GM03348 (cell line): ENCODE measurements around the gene ALOX5.
"Not testable (repeated sequence)": the region's sequence is repeated elsewhere in the genome, so short reads cannot be mapped to it uniquely, and the experiment has no call there.

Source experiments
- DNase-seq: peaks from one replicate; pipeline ENCODE4 v3.0.0; 2012; ENCODE audit warnings: low spot score

The ALOX5 gene

DNA sequence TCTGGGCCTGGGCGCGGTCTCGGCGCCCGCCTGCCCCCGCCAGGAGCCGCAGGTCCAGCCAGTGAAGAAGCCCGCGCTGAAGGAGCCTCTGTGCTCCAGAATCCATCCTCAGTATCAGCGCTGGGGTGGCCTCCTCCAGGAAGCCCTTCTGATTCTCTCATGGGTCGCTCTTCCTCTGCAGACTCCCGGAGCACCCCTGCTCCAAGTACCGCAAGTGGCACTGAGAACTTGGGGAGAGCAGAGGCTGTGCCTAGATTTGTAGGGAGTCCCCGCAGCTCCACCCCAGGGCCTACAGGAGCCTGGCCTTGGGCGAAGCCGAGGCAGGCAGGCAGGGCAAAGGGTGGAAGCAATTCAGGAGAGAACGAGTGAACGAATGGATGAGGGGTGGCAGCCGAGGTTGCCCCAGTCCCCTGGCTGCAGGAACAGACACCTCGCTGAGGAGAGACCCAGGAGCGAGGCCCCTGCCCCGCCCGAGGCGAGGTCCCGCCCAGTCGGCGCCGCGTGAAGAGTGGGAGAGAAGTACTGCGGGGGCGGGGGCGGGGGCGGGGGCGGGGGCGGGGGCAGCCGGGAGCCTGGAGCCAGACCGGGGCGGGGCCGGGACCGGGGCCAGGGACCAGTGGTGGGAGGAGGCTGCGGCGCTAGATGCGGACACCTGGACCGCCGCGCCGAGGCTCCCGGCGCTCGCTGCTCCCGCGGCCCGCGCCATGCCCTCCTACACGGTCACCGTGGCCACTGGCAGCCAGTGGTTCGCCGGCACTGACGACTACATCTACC is at the start of gene ALOX5:
Gene ALOX5, plus strand, starts transcription at position 641 of the 774 bp plus-strand sequence. Its CDS starts 64 bp downstream, at position 705.
- no peak for DNase-seq

DNA sequence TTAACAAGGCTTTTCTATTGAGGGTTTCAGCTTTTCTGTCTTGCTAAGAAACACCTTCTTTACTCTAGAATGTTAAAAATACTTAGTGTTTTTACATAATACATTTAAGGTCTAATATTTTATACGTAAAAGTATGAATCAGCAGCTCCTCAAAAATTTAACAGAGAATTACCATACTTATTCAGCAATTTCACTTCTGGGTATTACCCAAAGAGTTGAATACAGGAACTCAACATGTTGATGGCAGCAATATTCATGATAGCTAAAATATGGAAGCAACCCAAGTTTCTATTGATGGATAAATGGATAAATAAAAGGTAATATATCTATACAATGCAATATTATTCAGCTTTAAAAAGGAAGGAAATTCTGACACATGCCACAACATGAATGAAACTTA is 48.9 kb upstream of the ALOX5 start:
- no peak for DNase-seq

DNA sequence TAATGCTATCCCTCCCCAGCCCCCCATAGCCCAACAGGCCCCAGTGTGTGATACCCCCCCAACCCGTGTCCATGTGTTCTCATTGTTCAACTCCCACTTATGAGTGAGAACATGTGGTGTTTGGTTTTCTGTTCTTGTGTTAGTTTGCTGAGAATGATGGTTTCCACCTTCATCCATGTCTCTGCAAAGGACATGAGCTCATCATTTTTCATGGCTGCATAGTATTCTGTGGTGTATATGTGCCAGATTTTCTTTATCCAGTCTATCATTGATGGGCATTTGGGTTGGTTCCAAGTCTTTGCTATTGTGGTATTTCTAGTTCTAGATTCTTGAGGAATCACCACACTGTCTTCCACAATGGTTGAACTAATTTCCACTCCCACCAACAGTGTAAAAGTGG is 47.2 kb upstream of the ALOX5 start:
- DNase-seq: not testable (repeated sequence)

DNA sequence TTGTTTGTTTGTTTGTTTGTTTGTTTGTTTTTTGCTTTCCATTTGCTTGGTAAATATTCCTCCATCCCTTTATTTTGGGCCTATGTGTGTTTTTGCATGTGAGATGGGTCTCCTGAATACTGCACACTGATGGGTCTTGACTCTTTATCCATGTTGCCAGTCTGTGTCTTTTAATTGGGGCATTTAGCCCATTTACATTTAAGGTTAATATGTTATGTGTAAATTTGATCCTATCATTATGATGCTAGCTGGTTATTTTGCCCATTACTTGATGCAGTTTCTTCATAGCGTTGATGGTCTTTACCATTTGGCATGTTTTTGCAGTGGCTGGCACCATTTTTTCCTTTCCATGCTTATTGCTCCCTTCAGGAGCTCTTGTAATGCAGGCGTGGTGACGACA is 42.2 kb upstream of the ALOX5 start:
- DNase-seq: not testable (repeated sequence)

DNA sequence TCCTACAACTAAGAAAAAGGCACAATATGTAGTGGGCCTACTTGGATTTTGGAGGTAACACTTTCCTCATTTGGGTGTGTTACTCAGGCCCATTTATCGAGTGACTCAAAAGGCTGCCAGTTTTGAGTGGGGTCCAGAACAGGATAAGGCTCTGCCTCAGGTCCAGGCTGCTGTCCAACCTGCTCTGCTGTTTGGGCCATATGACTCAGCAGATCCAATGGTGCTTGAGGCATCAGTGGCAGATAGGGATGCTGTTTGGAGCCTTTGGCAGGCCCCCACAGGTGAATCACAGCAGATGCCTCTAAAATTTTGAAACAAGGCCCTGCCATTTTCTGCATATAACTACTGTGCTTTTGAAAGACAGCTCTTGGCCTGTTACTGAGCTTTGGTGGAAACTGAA is 34.1 kb upstream of the ALOX5 start:
- no peak for DNase-seq

DNA sequence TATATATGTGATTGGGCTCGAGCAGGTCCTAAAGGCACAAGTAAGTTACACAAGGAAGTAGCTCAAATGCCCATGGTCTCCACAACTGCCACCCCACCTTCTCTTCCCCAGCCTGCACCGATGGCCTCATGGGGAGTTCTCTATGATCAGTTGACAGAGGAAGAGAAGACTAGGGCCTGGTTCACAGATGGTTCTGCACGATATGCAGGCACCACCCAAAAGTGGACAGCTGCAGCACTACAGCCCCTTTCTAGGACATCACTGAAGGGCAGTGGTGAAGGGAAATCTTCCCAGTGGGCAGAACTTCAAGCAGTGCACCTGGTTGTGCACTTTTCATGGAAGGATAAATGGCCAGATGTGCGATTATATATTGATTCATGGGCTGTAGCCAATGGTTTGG is 33.6 kb upstream of the ALOX5 start:
- not testable (repeated sequence) for DNase-seq

DNA sequence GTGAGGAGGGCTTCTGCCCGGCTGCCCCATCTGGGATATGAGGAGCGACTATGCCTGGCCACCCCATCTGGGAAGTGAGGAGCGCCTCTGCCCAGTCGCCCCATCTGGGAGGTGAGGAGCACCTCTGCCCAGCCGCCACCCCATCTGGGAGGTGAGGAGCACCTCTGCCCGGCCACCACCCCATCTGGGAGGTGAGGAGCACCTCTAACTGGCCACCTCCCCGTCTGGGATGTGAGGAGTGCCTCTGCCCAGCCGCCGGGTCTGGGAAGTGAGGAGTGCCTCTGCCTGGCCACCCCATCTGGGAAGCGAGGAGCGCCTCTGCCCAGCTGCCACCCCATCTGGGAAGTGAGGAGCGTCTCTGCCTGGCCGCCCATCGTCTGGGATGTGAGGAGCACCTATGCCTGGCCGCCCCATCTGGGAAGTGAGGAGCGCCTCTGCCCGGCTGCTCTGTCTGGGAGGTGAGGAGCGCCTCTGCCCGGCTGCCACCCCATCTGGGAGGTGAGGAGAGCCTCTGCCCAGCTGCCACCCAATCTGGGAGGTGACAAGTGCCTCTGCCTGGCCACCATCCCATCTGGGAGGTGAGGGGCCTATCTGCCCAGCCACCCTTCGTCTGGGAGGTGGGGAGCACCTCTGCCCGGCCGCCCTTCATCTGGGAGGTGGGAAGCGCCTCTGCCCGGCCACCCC is 27.2 kb upstream of the ALOX5 start:
- not testable (repeated sequence) for DNase-seq

DNA sequence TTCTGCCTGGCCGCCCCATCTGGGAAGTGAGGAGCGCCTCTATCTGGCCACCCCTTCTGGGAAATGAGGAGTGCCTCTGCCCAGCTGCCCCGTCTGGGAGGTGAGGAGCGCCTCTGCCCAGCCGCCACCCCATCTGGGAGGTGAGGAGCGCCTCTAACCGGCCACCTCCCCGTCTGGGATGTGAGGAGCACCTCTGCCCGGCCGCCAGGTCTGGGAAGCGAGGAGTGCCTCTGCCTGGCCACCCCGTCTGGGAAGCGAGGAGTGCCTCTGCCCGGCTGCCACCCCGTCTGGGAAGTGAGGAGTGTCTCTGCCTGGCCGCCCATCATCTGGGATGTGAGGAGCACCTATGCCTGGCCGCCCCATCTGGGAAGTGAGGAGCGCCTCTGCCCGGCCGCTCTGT is 26.6 kb upstream of the ALOX5 start:
- DNase-seq: not testable (repeated sequence)

DNA sequence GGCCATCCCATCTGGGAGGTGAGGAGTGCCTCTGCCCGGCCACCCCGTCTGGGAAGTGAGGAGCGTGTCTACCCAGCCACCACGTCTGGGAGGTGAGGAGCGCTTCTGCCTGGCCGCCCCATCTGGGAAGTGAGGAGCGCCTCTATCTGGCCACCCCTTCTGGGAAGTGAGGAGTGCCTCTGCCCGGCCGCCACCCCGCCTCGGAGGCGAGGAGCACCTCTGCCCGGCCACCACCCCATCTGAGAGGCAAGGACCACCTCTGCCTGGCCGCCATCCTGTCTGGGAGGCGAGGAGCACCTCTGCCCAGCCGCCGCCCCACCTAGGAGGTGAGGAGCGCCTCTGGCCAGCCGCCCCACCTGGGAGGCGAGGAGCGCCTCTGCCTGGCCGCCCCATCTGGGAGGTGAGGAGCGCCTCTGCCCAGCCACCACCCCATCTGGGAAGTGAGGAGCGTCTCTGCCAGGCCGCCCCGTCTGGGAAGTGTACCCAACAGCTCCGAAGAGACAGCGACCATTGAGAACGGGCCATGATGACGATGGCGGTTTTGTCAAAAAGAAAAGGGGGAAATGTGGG is 25.7 kb upstream of the ALOX5 start:
- not testable (repeated sequence) for DNase-seq

DNA sequence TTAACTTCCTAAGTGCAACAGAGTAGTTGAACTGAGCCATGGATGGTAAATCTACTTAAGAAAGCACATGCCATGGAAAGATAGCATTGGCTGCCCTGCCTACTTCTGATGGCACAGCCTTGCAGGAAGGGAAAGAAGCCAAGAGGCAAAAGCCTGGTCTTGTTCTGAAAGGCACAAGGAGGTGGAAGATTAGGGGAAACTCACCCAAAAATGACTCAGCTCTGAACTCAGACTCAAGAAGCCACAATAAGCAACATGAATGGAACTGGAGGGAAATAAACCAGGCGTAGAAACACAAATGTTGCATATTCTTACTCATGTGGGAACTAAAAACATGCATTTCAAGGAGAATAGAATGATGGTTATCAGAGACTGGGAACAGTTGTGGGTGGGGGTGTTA is 20.8 kb upstream of the ALOX5 start:
- no peak for DNase-seq

DNA sequence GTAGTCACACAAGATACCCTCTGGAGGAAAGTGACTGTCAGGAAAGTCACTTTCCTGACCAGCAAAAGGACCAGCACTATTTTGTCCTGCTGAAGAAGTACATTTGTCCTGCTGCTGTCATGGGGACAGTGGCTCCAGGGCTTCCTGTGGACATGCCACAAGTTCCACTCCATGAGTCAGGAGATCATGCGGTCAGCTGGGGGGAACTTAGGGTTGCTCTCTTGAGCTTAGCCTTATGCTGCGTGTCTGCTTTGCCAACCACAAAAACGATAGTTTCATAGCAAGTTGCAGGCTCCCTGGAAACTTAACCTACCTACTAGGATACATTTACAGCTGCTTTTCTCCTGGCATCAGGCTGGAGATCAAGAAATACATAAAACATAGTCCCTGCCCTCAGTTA is 19.8 kb upstream of the ALOX5 start:
- no peak for DNase-seq

DNA sequence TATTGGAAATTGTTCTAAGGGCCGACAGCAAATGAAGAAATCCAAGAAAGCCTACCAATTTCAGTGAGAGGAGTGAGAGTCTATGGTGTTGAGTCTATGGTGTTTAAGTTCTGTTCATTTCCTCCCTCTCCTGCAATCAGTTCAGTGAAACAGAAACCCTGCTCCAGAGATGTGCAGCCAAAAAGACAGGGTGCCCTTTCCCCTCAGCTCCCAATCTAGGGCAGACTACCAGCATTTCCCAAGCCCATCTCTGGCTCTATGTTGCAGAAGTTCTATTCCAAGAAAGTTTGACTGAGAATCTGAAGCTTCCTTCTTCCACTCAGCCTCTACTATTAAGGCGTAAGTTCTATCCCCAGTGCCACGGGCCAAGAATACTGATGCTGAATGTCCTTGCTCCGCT is 18.5 kb upstream of the ALOX5 start:
- DNase-seq: no peak

DNA sequence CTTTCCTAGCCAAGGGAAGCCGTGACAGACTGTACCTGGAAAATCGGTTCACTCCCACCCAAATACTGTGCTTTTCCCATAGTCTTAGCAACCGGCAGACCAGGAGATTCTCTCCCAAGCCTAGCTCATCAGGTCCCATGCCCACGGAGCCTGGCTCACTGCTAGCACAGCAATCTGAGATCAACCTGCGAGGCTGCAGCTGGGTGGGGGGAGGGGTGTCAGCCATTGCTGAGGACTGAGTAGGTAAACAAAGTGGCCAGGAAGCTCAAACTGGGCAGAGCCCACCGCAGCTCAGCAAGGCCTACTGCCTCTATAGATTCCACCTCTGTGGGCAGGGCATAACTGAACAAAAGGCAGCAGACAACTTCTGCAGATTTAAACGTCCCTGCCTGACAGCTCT is 15.1 kb upstream of the ALOX5 start:
- not testable (repeated sequence) for DNase-seq

DNA sequence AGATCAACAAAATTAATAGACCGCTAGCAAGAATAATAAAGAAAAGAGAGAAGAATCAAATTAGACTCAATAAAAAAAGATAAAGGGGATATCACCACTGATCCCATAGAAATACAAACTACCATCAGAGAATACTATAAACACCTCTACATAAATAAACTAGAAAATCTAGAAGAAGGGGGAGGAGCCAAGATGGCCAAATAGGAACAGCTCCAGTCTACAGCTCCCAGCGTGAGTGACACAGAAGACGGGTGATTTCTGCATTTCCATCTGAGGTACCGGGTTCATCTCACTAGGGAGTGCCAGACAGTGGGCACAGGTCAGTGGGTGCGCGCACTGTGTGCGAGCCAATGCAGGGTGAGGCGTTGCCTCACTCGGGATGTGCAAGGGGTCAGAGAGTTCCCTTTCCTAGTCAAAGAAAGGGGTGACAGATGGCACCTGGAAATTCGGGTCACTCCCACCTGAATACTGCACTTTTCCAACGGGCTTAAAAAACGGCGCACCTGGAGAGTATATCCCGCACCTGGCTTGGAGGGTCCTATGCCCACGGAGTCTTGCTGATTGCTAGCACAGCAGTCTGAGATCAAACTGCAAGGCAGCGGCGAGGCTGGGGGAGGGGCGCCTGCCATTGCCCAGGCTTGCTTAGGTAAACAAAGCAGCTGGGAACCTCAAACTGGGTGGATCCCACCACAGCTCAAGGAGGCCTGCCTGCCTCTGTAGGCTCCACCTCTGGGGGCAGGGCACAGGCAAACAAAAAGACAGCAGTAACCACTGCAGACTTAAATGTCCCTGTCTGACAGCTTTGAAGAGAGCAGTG is 11.8 kb upstream of the ALOX5 start:
- DNase-seq: not testable (repeated sequence)

DNA sequence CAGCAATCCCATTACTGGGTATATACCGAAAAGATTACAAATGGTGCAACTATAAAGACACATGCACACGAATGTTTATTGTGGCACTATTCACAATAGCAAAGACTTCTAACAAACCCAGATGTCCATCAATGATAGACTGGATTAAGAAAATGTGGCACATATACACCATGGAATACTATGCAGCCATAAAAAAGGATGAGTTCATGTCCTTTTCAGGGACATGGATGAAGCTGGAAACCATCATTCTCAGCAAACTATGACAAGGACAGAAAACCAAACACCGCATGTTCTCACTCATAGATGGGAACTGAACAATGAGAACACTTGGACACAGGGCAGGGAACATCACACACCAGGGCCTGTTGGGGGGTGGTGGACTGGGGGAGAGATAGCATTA is 6.4 kb upstream of the ALOX5 start:
- not testable (repeated sequence) for DNase-seq

DNA sequence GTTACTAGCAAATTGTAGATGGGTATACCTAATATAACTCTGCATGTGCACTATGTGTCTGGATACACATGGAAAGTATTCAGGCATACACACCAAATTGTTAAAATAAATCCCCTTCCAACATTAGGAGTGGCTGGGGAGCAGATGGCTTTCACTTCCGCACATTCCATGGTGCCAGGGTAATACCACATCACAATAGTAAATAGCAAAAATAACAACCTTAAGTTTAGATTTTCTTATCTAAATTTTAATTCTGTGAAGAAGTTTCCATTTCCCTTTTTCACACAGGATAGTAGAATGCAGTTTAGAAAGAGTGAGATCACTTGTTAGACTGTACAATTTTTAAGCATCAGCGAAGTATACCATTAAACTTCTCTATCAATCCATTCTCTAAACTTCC is 5.8 kb upstream of the ALOX5 start:
- no peak for DNase-seq

DNA sequence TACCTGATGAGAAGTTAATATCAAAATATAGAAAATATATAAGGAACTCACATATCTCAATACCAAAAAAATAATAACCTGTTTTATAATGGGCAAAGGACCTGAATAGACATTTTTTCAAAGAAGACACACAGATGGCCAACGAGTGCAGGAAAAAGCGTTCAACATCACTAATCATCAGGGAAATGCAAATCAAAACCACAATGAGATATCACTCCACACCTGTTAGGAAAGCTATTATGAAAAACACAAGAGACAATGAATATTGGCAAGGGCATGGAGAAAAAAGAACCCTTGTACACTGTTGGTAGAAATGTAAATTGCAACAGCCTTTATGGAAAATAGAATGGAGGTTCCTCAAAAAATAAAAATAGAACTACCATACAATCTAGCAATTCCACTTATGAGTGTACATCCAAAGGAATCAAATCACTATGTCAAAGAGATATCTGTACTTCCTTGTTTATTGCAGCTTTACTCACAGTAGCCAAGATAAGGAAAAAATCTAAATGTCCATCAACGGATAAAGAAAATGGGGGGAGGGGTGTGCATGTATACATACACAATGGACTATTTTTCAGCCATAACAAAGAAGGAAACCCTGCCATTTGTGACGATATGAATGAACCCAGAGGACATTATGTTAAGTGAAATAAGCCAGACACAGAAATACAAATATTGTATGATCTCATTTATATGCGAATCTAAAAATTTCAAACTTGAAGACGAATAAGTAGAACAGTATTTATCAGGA is 3.6 kb upstream of the ALOX5 start:
- DNase-seq: no peak

DNA sequence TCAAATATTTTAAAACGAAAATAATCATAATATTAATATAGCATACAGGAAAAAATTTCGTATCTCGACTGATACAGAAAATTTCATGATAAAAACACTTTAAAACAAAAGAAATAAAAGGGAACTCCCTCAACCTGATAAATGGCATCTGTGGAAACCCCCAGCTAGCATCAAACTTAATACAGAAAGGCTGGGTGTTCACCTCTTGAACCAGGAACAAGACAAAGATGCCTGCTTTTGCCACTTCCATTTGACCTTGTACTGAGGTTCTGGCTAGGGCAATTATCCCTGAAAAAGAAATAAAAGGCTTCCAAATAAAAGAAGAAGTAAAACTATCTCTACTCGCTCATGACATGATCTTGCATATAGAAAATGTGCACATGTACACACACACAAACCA is 2.5 kb upstream of the ALOX5 start:
- DNase-seq: no peak

DNA sequence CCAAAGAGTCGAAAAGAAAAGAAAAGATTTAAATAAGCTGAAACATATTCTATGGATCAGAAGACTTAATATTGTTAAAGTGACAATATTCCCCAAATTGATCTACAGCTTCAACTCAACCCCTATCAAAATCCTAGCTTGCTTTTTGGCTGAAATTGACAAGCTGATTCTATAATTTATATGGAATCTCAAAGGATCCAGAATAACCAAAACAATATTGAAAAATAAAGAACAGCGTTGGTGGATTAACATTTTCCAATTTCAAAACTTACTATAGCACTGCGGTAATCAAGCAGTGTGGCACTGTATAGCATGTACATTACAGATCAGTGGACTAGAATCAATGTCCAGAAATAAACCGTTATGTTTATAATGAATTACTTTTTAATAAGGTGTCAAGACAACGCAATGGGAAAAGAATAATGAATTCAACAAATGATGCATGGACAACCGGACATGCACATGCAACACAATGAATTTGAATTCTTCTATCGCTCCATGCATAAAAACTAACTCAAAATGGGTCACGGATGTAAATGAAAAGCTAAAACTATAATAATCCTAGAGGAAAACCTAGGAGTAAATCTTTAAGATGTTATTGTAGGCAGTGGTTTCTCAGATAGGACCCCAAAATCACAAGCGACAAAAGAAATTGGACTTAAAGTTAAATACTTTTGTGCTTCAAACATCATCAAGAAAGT is 1.6 kb upstream of the ALOX5 start:
- no peak for DNase-seq

DNA sequence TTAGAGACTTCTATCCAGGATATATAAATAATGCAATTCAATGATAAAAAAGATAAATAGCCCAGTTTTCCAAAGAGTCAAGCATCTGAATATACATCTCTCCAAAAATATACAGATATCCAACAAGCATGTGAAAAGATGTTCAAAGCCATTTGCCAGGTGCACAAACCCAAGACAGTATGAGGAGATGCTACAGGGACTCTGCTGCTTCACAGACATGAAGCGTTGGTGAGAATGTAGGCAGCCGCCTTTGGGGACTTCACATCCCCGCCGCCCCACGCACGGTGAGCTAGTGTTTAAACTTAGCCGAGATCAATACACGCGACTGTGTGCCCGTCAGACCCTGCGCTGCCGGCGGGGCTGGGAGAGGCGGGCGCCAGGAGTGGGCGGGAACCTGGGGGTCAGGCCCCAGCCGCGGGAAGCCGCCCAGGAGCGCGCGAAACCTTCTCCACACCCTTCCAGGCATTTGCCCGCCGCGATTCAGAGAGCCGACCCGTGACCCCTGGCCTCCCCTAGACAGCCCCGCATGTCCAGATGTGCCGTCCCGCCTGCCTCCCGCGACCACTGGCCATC is 927 bp upstream of the ALOX5 start:
- DNase-seq: no peak
